ENCODE measurements around the gene FAM217B. TPM values are rescaled to one million over a fixed set of nuclear protein-coding genes. Genes with fewer than 3 reads are reported as not detected.
A peak's percentile ranks its signal among the peaks of the same experiment; 100 is the strongest.

FAM217B gene
- total RNA-seq, 1 donor from 2014 or later, result 15.1 TPM

DNA sequence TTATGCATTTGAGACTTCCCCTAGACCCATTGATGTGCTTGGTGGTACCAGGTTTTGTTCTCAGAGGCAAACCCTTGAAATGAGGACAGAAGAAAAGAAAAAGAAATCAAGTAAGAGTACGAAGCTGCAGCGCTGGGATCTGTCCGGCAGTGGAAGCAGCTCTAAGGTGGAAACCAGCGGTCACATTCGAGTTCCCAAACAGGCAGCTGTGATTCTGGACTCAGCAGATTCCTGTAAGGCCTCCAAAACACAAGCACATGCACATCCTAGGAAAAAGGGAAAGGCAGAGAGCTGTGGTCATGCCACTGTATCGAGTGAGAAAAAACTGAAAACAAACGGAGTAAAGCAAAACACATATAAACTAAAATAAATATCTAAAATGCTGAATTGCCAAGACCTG lies 4.5 kb downstream of the FAM217B start:
- Mint-ChIP-seq H3K27me3 (no peaks in the 10 kb centered on the region), H3K27ac (no peak overlapping the region), H3K4me3 (no peak overlapping the region), H3K9me3 (no peaks in the 10 kb centered on the region), H3K4me1 (peaks cover 28% of the 10 kb centered on the region), H3K36me3 (ENCODE audit: low read depth) (peaks cover 40% of the 10 kb centered on the region)
- ChIA-PET CTCF (interaction anchor here (2.1 kb wide), 1 partner anchor 10 kb away, joined by 10 read pairs; the partner anchor contains the start of gene SYCP2), POLR2A (no interaction called here)
- TF ChIP-seq, protein P1, sequence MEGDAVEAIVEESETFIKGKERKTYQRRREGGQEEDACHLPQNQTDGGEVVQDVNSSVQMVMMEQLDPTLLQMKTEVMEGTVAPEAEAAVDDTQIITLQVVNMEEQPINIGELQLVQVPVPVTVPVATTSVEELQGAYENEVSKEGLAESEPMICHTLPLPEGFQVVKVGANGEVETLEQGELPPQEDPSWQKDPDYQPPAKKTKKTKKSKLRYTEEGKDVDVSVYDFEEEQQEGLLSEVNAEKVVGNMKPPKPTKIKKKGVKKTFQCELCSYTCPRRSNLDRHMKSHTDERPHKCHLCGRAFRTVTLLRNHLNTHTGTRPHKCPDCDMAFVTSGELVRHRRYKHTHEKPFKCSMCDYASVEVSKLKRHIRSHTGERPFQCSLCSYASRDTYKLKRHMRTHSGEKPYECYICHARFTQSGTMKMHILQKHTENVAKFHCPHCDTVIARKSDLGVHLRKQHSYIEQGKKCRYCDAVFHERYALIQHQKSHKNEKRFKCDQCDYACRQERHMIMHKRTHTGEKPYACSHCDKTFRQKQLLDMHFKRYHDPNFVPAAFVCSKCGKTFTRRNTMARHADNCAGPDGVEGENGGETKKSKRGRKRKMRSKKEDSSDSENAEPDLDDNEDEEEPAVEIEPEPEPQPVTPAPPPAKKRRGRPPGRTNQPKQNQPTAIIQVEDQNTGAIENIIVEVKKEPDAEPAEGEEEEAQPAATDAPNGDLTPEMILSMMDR (IDR thresholded peaks at IDR 0.05), result no peak
- ATAC-seq (ENCODE audit: low read depth) (no peak), DNase-seq (no peak)
- intact Hi-C loops (cut with micrococcal nuclease), result loop anchor here (5.0 kb wide), 3 partner anchors 113 to 1943 kb away; partner anchors contain the start of gene STX16

DNA sequence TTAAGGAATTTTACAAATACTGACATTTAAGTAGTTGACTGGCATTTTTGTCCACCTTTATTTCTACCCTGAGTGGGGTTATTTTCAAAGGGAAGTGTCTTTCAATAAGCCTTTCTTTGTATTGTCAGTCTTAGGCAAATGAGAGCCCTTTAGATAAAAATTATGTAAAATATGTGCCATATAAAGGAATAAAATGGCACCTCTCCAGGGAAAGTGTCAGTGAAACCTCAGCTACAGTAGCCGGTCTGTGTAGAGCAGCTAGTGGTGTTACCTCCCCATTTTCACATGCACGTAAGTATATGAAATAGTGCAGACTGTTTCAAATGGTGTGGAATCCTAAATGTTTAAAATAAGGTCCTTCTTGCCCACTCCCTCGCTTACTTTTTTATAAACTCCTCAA lies 5.0 kb downstream of the FAM217B start:
- H3K36me3 Mint-ChIP-seq (ENCODE audit: low read depth), result peaks cover 40% of the 10 kb centered on the region
- H3K4me1 Mint-ChIP-seq, result peaks cover 25% of the 10 kb centered on the region
- CTCF ChIA-PET, result interaction anchor here (2.1 kb wide), 1 partner anchor 10 kb away, joined by 10 read pairs; the partner anchor contains the start of gene SYCP2
- intact Hi-C loops (cut with micrococcal nuclease), result loop anchor here (5.0 kb wide), 2 partner anchors 112 to 1942 kb away; no protein-coding TSS in a partner anchor
- no peak overlapping the region for H3K4me3 Mint-ChIP-seq
- POLR2A ChIA-PET, result no interaction called here
- TF ChIP-seq, protein P1 (IDR thresholded peaks at IDR 0.05), result no peak
- H3K27ac Mint-ChIP-seq, result no peak overlapping the region
- ATAC-seq (ENCODE audit: low read depth) (no peak), DNase-seq (no peak)
- H3K9me3 Mint-ChIP-seq, result no peaks in the 10 kb centered on the region
- H3K27me3 Mint-ChIP-seq, result no peaks in the 10 kb centered on the region

- DNase-seq, result no peak
- intact Hi-C loops (cut with micrococcal nuclease), result loop anchor here (5.0 kb wide), 2 partner anchors 112 to 1942 kb away; no protein-coding TSS in a partner anchor
- no peaks in the 10 kb centered on the region for H3K27me3 Mint-ChIP-seq
- H3K4me1 Mint-ChIP-seq, result peaks cover 21% of the 10 kb centered on the region
- H3K27ac Mint-ChIP-seq, result no peak overlapping the region
- peaks cover 36% of the 10 kb centered on the region for H3K36me3 Mint-ChIP-seq (ENCODE audit: low read depth)
- ChIA-PET CTCF (interaction anchor here (2.1 kb wide), 1 partner anchor 11 kb away, joined by 10 read pairs; the partner anchor contains the start of gene SYCP2), POLR2A (no interaction called here)
- no peaks in the 10 kb centered on the region for H3K9me3 Mint-ChIP-seq
- TF ChIP-seq, protein P1 (IDR thresholded peaks at IDR 0.05), result no peak
- ATAC-seq (ENCODE audit: low read depth), result no peak
- H3K4me3 Mint-ChIP-seq, result no peak overlapping the region
Observed at GRCh38 chr20:59945731-59946130, 5.5 kb downstream of the FAM217B start.

DNA sequence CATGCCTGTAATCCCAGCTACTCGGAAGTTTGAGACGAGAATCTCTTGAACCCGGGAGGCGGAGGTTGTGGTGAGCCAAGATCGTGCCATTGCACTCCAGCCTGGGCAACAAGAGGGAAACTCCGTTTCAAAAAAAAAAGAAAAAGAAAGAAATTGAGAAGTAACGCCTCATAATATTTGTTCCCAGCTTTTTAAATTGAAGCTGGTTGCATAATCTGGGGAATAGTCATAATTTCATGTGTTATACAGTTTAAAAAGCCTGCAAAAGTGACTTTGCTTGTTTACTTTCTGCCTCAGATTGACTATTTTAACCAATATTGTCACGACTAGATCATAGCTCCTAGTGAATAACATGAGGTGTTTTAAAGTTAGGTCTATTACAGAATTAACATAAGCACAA lies 7.2 kb downstream of the FAM217B start:
- POLR2A ChIA-PET, result no interaction called here
- Mint-ChIP-seq H3K4me3 (no peak overlapping the region), H3K27ac (no peak overlapping the region), H3K9me3 (no peaks in the 10 kb centered on the region), H3K4me1 (peaks cover 13% of the 10 kb centered on the region), H3K27me3 (no peaks in the 10 kb centered on the region), H3K36me3 (ENCODE audit: low read depth) (peaks cover 31% of the 10 kb centered on the region)
- intact Hi-C loops (cut with micrococcal nuclease), result loop anchor here (5.0 kb wide), 2 partner anchors 110 to 1940 kb away; no protein-coding TSS in a partner anchor
- CTCF ChIA-PET, result interaction anchor here (0.7 to 1.7 kb wide), 3 partner anchors 29 to 316 kb away, joined by 3 to 5 read pairs (median 3); no protein-coding TSS in a partner anchor
- TF ChIP-seq, protein P1 (IDR thresholded peaks at IDR 0.05), result no peak
- DNase-seq (no peak), ATAC-seq (ENCODE audit: low read depth) (no peak)

GRCh38 chr20:59948212-59948611 lies 8.0 kb downstream of the FAM217B start:
- TF ChIP-seq, protein P1 (IDR thresholded peaks at IDR 0.05), result no peak
- CTCF ChIA-PET, result interaction anchor here (0.7 to 1.7 kb wide), 5 partner anchors 8 to 1173 kb away, joined by 3 to 5 read pairs (median 4); partner anchors contain the start of genes FAM217B and PPP1R3D
- POLR2A ChIA-PET, result interaction anchor here (1.8 kb wide), 1 partner anchor 8 kb away, joined by 7 read pairs; the partner anchor contains the start of genes FAM217B and PPP1R3D
- peaks cover 13% of the 10 kb centered on the region for H3K4me1 Mint-ChIP-seq
- H3K9me3 Mint-ChIP-seq, result no peaks in the 10 kb centered on the region
- peaks cover 29% of the 10 kb centered on the region for H3K36me3 Mint-ChIP-seq (ENCODE audit: low read depth)
- no peaks in the 10 kb centered on the region for H3K27me3 Mint-ChIP-seq
- DNase-seq (no peak), ATAC-seq (ENCODE audit: low read depth) (no peak)
- intact Hi-C loops (cut with micrococcal nuclease), result loop anchor here (5.0 kb wide), 2 partner anchors 109 to 1939 kb away; no protein-coding TSS in a partner anchor
- H3K4me3 Mint-ChIP-seq, result no peak overlapping the region
- peak overlapping the region; percentile 83 for H3K27ac Mint-ChIP-seq
